ENCODE measurements around the gene LRRC8B. TPM values are rescaled to one million over a fixed set of nuclear protein-coding genes. Genes with fewer than 3 reads are reported as not detected.

The LRRC8B gene
- total RNA-seq, 1 experiment from 2014 or later, result 14.8 TPM

GRCh38 chr1:89527750-89528381 lies 3.2 kb downstream of the LRRC8B start:
- no peaks in the 10 kb centered on the region for H3K9me2 ChIP-seq (replicated peaks; ENCODE audit: insufficient read depth, low read length)
- H3K4me3 ChIP-seq (ENCODE audit: low read length), result no peak overlapping the region; the same call in 1 of the 2 replicates
- peak overlapping the region; percentile 38 for H3K27ac ChIP-seq (ENCODE audit: low read length)
- peaks cover 13% of the 10 kb centered on the region for H4K20me1 ChIP-seq (ENCODE audit: insufficient read depth, low read depth, low read length)
- H3K4me1 ChIP-seq (ENCODE audit: low read length), result peaks cover 41% of the 10 kb centered on the region
- H3K27me3 ChIP-seq (ENCODE audit: low read length), result no peaks in the 10 kb centered on the region
- peaks cover 15% of the 10 kb centered on the region; the same call in 1 of the 2 replicates for H3K36me3 ChIP-seq (ENCODE audit: insufficient read depth, low read length)
- no peak overlapping the region for H2AFZ ChIP-seq (ENCODE audit: low read length)
- no peaks in the 10 kb centered on the region for H3K9me3 ChIP-seq (ENCODE audit: low read length)
- H3K9ac ChIP-seq (ENCODE audit: low read length), result no peak overlapping the region
- peak overlapping the region; percentile 84 for H3K4me2 ChIP-seq (ENCODE audit: low read depth, low read length, poor library complexity, severe bottlenecking)
- no peak for DNase-seq
- peaks cover 77% of the 10 kb centered on the region for H3K79me2 ChIP-seq (ENCODE audit: low read length)

DNA sequence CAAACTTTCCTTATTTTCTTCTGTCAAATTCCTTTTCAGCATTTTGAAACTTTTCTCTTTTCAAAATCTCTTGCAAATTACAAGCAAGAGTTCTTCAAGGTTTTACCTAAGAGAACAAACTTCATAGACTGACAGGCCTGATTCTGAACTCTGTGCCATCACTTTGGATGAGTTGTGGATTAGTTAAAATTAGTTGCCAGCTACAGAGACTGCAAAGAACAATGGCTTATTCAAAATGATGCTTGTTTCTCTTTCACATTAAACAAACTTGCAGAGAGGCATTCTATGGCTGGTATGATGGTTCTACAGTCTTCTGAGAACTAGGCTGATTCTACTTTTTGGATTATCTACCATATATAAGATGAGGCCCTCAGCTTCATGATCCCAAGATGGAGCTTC lies 3.8 kb downstream of the LRRC8B start:
- no peaks in the 10 kb centered on the region for H3K27me3 ChIP-seq (ENCODE audit: low read length)
- H3K36me3 ChIP-seq (ENCODE audit: insufficient read depth, low read length), result peaks cover 15% of the 10 kb centered on the region; the same call in 1 of the 2 replicates
- H3K9me2 ChIP-seq (replicated peaks; ENCODE audit: insufficient read depth, low read length), result no peaks in the 10 kb centered on the region
- H4K20me1 ChIP-seq (ENCODE audit: insufficient read depth, low read depth, low read length), result peaks cover 14% of the 10 kb centered on the region
- no peak overlapping the region for H3K4me2 ChIP-seq (ENCODE audit: low read depth, low read length, poor library complexity, severe bottlenecking)
- peaks cover 82% of the 10 kb centered on the region for H3K79me2 ChIP-seq (ENCODE audit: low read length)
- no peak overlapping the region for H3K27ac ChIP-seq (ENCODE audit: low read length)
- H3K9me3 ChIP-seq (ENCODE audit: low read length), result no peaks in the 10 kb centered on the region
- H3K4me1 ChIP-seq (ENCODE audit: low read length), result peaks cover 45% of the 10 kb centered on the region
- no peak for DNase-seq
- no peak overlapping the region for H3K9ac ChIP-seq (ENCODE audit: low read length)
- H2AFZ ChIP-seq (ENCODE audit: low read length), result no peak overlapping the region
- no peak overlapping the region for H3K4me3 ChIP-seq (ENCODE audit: low read length)

DNA sequence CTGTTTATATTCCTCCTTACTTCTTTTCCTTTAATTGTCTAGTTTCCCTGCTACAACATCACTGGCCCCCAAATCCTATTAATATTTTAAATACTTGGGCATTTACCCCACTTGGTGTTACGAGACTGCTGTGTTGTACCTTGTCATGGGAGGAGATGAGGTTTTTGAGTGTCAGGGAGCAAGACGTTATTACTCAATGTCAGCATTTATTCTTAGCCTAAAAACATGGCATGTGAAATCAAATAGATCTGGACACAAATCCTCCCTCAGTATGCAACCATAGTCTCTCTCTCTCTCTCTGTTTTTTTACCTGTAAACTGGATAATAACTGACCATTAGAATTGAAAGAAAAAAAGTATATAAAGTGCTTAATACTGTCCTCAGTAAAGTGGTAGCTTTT lies 4.6 kb downstream of the LRRC8B start:
- no peak overlapping the region for H3K4me2 ChIP-seq (ENCODE audit: low read depth, low read length, poor library complexity, severe bottlenecking)
- peaks cover 15% of the 10 kb centered on the region; the same call in 1 of the 2 replicates for H3K36me3 ChIP-seq (ENCODE audit: insufficient read depth, low read length)
- peaks cover 14% of the 10 kb centered on the region for H4K20me1 ChIP-seq (ENCODE audit: insufficient read depth, low read depth, low read length)
- H3K79me2 ChIP-seq (ENCODE audit: low read length), result peaks cover 91% of the 10 kb centered on the region
- H2AFZ ChIP-seq (ENCODE audit: low read length), result no peak overlapping the region
- H3K4me1 ChIP-seq (ENCODE audit: low read length), result peaks cover 39% of the 10 kb centered on the region
- no peak overlapping the region for H3K27ac ChIP-seq (ENCODE audit: low read length)
- no peak for DNase-seq
- no peak overlapping the region for H3K9ac ChIP-seq (ENCODE audit: low read length)
- H3K27me3 ChIP-seq (ENCODE audit: low read length), result no peaks in the 10 kb centered on the region
- H3K9me2 ChIP-seq (replicated peaks; ENCODE audit: insufficient read depth, low read length), result no peaks in the 10 kb centered on the region
- H3K4me3 ChIP-seq (ENCODE audit: low read length), result no peak overlapping the region
- H3K9me3 ChIP-seq (ENCODE audit: low read length), result no peaks in the 10 kb centered on the region

DNA sequence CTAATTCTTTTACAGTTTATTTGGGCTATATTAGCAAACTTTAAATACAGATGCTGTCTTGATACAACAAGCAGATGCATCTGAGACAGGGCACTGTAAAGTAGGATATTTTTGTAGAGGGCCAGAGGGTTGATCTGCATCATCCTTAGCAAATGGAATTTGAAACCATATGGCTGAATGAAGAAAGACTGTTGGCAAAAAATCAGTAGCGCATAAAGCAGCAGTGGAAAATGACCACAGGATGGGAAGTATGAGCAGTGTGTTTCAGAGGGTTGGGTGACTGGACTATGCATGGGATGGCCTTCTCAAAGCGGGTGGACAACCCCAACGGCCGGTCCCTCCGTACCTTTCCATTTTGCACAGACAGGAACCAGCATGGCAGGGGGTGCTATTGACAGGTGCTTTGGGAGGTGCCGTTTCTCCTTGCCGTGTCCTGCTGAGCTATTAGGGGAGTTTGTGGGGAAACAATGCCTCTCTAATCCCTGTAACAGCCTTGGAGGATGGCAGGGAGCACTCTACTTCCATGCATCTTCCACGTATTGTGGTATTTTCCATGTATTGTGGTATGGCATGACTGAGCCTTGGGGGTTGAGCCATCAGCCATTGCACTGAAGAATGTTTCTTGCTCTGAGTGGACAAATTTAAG lies 5.9 kb downstream of the LRRC8B start:
- Histone ChIP-seq H4K20me1 (ENCODE audit: insufficient read depth, low read depth, low read length) (peaks cover 14% of the 10 kb centered on the region), H3K27ac (ENCODE audit: low read length) (no peak overlapping the region), H3K79me2 (ENCODE audit: low read length) (peaks cover 97% of the 10 kb centered on the region), H3K9me2 (replicated peaks; ENCODE audit: insufficient read depth, low read length) (no peaks in the 10 kb centered on the region), H2AFZ (ENCODE audit: low read length) (no peak overlapping the region), H3K27me3 (ENCODE audit: low read length) (no peaks in the 10 kb centered on the region), H3K36me3 (ENCODE audit: insufficient read depth, low read length) (peaks cover 15% of the 10 kb centered on the region; the same call in 1 of the 2 replicates), H3K9me3 (ENCODE audit: low read length) (no peaks in the 10 kb centered on the region), H3K4me1 (ENCODE audit: low read length) (peaks cover 36% of the 10 kb centered on the region), H3K4me2 (ENCODE audit: low read depth, low read length, poor library complexity, severe bottlenecking) (no peak overlapping the region), H3K9ac (ENCODE audit: low read length) (no peak overlapping the region), H3K4me3 (ENCODE audit: low read length) (no peak overlapping the region)
- DNase-seq, result no peak

- H3K27me3 ChIP-seq (ENCODE audit: low read length), result no peaks in the 10 kb centered on the region
- H3K4me1 ChIP-seq (ENCODE audit: low read length), result peaks cover 25% of the 10 kb centered on the region
- no peak overlapping the region for H3K9ac ChIP-seq (ENCODE audit: low read length)
- H4K20me1 ChIP-seq (ENCODE audit: insufficient read depth, low read depth, low read length), result peaks cover 19% of the 10 kb centered on the region
- peaks cover 15% of the 10 kb centered on the region; the same call in 1 of the 2 replicates for H3K36me3 ChIP-seq (ENCODE audit: insufficient read depth, low read length)
- no peak for DNase-seq
- peaks cover 97% of the 10 kb centered on the region for H3K79me2 ChIP-seq (ENCODE audit: low read length)
- no peak overlapping the region for H3K4me2 ChIP-seq (ENCODE audit: low read depth, low read length, poor library complexity, severe bottlenecking)
- H3K27ac ChIP-seq (ENCODE audit: low read length), result no peak overlapping the region
- no peak overlapping the region for H2AFZ ChIP-seq (ENCODE audit: low read length)
- no peaks in the 10 kb centered on the region for H3K9me3 ChIP-seq (ENCODE audit: low read length)
- H3K9me2 ChIP-seq (replicated peaks; ENCODE audit: insufficient read depth, low read length), result no peaks in the 10 kb centered on the region
- no peak overlapping the region for H3K4me3 ChIP-seq (ENCODE audit: low read length)
Measured at GRCh38 chr1:89531480-89532139, 7.0 kb downstream of the LRRC8B start.

DNA sequence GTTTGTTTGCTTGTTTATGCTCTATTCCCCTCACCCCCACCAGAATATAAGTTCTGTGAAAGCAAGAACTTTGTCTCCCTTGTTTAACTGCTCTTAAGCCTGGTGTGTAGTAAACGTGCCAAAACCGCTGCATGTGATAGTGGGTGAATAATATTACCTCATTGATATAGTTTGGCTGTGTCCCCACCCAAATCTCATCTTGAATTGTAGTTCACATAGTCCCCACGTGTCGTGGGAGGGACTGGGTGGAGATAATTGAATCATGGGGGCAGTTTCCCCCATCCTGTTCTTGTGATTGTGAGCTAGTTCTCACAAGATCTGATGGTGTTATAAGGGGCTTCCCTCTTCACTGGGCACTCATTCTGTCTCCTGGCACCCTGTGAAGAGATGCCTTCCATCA lies 7.6 kb downstream of the LRRC8B start:
- peaks cover 15% of the 10 kb centered on the region; the same call in 1 of the 2 replicates for H3K36me3 ChIP-seq (ENCODE audit: insufficient read depth, low read length)
- no peak overlapping the region for H3K4me2 ChIP-seq (ENCODE audit: low read depth, low read length, poor library complexity, severe bottlenecking)
- H2AFZ ChIP-seq (ENCODE audit: low read length), result no peak overlapping the region
- no peak overlapping the region for H3K9ac ChIP-seq (ENCODE audit: low read length)
- no peak overlapping the region for H3K27ac ChIP-seq (ENCODE audit: low read length)
- H3K79me2 ChIP-seq (ENCODE audit: low read length), result peaks cover 97% of the 10 kb centered on the region
- no peak overlapping the region for H3K4me3 ChIP-seq (ENCODE audit: low read length)
- H3K27me3 ChIP-seq (ENCODE audit: low read length), result no peaks in the 10 kb centered on the region
- no peaks in the 10 kb centered on the region for H3K9me2 ChIP-seq (replicated peaks; ENCODE audit: insufficient read depth, low read length)
- no peak for DNase-seq
- H3K4me1 ChIP-seq (ENCODE audit: low read length), result peaks cover 19% of the 10 kb centered on the region
- peaks cover 19% of the 10 kb centered on the region for H4K20me1 ChIP-seq (ENCODE audit: insufficient read depth, low read depth, low read length)
- no peaks in the 10 kb centered on the region for H3K9me3 ChIP-seq (ENCODE audit: low read length)

GRCh38 chr1:89532866-89533265 lies 8.2 kb downstream of the LRRC8B start:
- Histone ChIP-seq H3K9me2 (replicated peaks; ENCODE audit: insufficient read depth, low read length) (no peaks in the 10 kb centered on the region), H3K27ac (ENCODE audit: low read length) (no peak overlapping the region), H3K9ac (ENCODE audit: low read length) (no peak overlapping the region), H2AFZ (ENCODE audit: low read length) (no peak overlapping the region), H3K27me3 (ENCODE audit: low read length) (no peaks in the 10 kb centered on the region), H4K20me1 (ENCODE audit: insufficient read depth, low read depth, low read length) (peaks cover 17% of the 10 kb centered on the region), H3K4me3 (ENCODE audit: low read length) (no peak overlapping the region), H3K4me2 (ENCODE audit: low read depth, low read length, poor library complexity, severe bottlenecking) (no peak overlapping the region), H3K9me3 (ENCODE audit: low read length) (no peaks in the 10 kb centered on the region), H3K4me1 (ENCODE audit: low read length) (peaks cover 13% of the 10 kb centered on the region), H3K79me2 (ENCODE audit: low read length) (peaks cover 97% of the 10 kb centered on the region), H3K36me3 (ENCODE audit: insufficient read depth, low read length) (peaks cover 14% of the 10 kb centered on the region; the same call in 1 of the 2 replicates)
- DNase-seq, result no peak

GRCh38 chr1:89535537-89535936 lies 10.9 kb downstream of the LRRC8B start:
- H3K9ac ChIP-seq (ENCODE audit: low read length), result no peak overlapping the region
- no peaks in the 10 kb centered on the region for H3K27me3 ChIP-seq (ENCODE audit: low read length)
- no peak overlapping the region for H2AFZ ChIP-seq (ENCODE audit: low read length)
- no peak overlapping the region for H3K4me3 ChIP-seq (ENCODE audit: low read length)
- no peaks in the 10 kb centered on the region for H3K9me3 ChIP-seq (ENCODE audit: low read length)
- H3K4me2 ChIP-seq (ENCODE audit: low read depth, low read length, poor library complexity, severe bottlenecking), result no peak overlapping the region
- H3K27ac ChIP-seq (ENCODE audit: low read length), result no peak overlapping the region
- peaks cover 23% of the 10 kb centered on the region for H3K4me1 ChIP-seq (ENCODE audit: low read length)
- H3K36me3 ChIP-seq (ENCODE audit: insufficient read depth, low read length), result no peaks in the 10 kb centered on the region; the same call in 1 of the 2 replicates
- no peaks in the 10 kb centered on the region for H3K9me2 ChIP-seq (replicated peaks; ENCODE audit: insufficient read depth, low read length)
- peaks cover 100% of the 10 kb centered on the region for H3K79me2 ChIP-seq (ENCODE audit: low read length)
- no peak for DNase-seq
- H4K20me1 ChIP-seq (ENCODE audit: insufficient read depth, low read depth, low read length), result peaks cover 13% of the 10 kb centered on the region

Measured in Karpas-422 (cell line).